Neural cell (in vitro differentiated cells): Measurements from ENCODE around the gene INPP5E. TPM values are rescaled to one million over a fixed set of nuclear protein-coding genes. Genes with fewer than 3 reads are reported as not detected.

Experiments
- H2AFZ ChIP-seq: fragments of 200-600, 300-800 bp; sonication (generic), shearing (Covaris generic); 2 replicates; pipeline ENCODE4 v1.6.0; 2014; ENCODE audit warnings: low read depth, mild to moderate bottlenecking, antibody characterized with exemption, low read length, moderate library complexity
- H3F3A ChIP-seq: fragments of 200-600 bp; shearing (Covaris generic); 2 replicates; pipeline ENCODE4 v1.6.1; 2016; ENCODE audit warnings: mild to moderate bottlenecking, moderate library complexity, mixed read lengths, antibody characterized with exemption, low read length; ENCODE audit not compliant: insufficient read depth, poor library complexity, severe bottlenecking
- H3K27ac ChIP-seq: fragments of 200-600, 300-800 bp; sonication (generic), shearing (Covaris generic); 2 replicates; pipeline ENCODE4 v1.5.1; 2014; ENCODE audit warnings: mild to moderate bottlenecking, low read length, moderate library complexity
- H3K27me3 ChIP-seq: fragments of 300-800, 200-600 bp; sonication (generic), shearing (Covaris generic); 2 replicates; pipeline ENCODE4 v1.6.0; 2014; ENCODE audit warnings: mild to moderate bottlenecking, low read depth, low read length, moderate library complexity; ENCODE audit not compliant: insufficient read depth
- H3K36me3 ChIP-seq: fragments of 300-800, 200-600 bp; sonication (generic), shearing (Covaris generic); 2 replicates; pipeline ENCODE4 v1.5.1; 2014; ENCODE audit warnings: mild to moderate bottlenecking, antibody characterized with exemption, low read length, moderate library complexity; ENCODE audit not compliant: insufficient read depth
- H3K4me2 ChIP-seq: fragments of 300-800, 200-600 bp; sonication (generic), shearing (Covaris generic); 2 replicates; pipeline ENCODE4 v1.6.0; 2014; ENCODE audit warnings: mild to moderate bottlenecking, low read length
- H3K4me3 ChIP-seq: fragments of 300-800, 200-600 bp; sonication (generic), shearing (Covaris generic); 2 replicates; pipeline ENCODE4 v1.5.1; 2014; ENCODE audit warnings: mild to moderate bottlenecking, low read length, moderate library complexity
- H3K79me2 ChIP-seq: fragments of 200-600 bp; shearing (Covaris generic); replicated peaks from 2 replicates; pipeline ENCODE4 v1.6.0; 2014; ENCODE audit warnings: mild to moderate bottlenecking, low read length, moderate library complexity; ENCODE audit not compliant: insufficient read depth
- H3K9ac ChIP-seq: fragments of 300-800, 200-600 bp; sonication (generic), shearing (Covaris generic); 2 replicates; pipeline ENCODE4 v1.6.1; 2016; ENCODE audit warnings: mild to moderate bottlenecking, low read length, mixed read lengths
- H3K9me2 ChIP-seq: fragments of 200-600 bp; shearing (Covaris generic); 2 replicates; pipeline ENCODE4 v1.6.1; 2016; ENCODE audit warnings: mild to moderate bottlenecking, low read length, mixed read lengths; ENCODE audit not compliant: insufficient read depth
- H3K9me3 ChIP-seq: fragments of 200-600, 300-800 bp; sonication (generic), shearing (Covaris generic); 2 replicates; pipeline ENCODE4 v1.6.1; 2016; ENCODE audit warnings: mild to moderate bottlenecking, mixed run types, low read length, moderate library complexity, mixed read lengths
- H4K20me1 ChIP-seq: fragments of 200-600 bp; shearing (Covaris generic); 2 replicates; pipeline ENCODE4 v1.6.1; 2016; ENCODE audit warnings: mild to moderate bottlenecking, mixed run types; ENCODE audit not compliant: insufficient read depth
- CTCF ChIP-seq: fragments of 450-650 bp; IDR thresholded peaks from 2 replicates; pipeline ENCODE4 v1.5.1; 2014; ENCODE audit warnings: antibody characterized with exemption, mild to moderate bottlenecking, moderate library complexity; ENCODE audit not compliant: poor library complexity, severe bottlenecking
- EP300 ChIP-seq: fragments of 450-650 bp; conservative IDR thresholded peaks from 2 replicates; pipeline ENCODE4 v1.6.1; 2014; ENCODE audit warnings: antibody characterized with exemption, mild to moderate bottlenecking, moderate library complexity; ENCODE audit not compliant: poor library complexity, severe bottlenecking
- EZH2 ChIP-seq: fragments of 200-600, 300-800 bp; shearing (Covaris generic), sonication (generic); IDR thresholded peaks from 2 replicates; pipeline ENCODE4 v1.6.1; 2014; ENCODE audit warnings: antibody characterized with exemption, low read length, borderline replicate concordance, mild to moderate bottlenecking; ENCODE audit not compliant: insufficient read depth, poor library complexity, severe bottlenecking
- MXI1 ChIP-seq: fragments of 450-650 bp; conservative IDR thresholded peaks from 2 replicates; pipeline ENCODE4 v1.6.1; 2014; ENCODE audit warnings: antibody characterized with exemption, mild to moderate bottlenecking; ENCODE audit not compliant: poor library complexity, severe bottlenecking
- POLR2AphosphoS5 ChIP-seq: IDR thresholded peaks from 2 replicates; pipeline ENCODE4 v1.6.1; 2012
- RAD21 ChIP-seq: fragments of 450-650 bp; conservative IDR thresholded peaks from 2 replicates; pipeline ENCODE4 v1.6.1; 2014; ENCODE audit warnings: antibody characterized with exemption, mild to moderate bottlenecking, moderate library complexity
- REST ChIP-seq: IDR thresholded peaks from 2 replicates; pipeline ENCODE4 v1.6.1; 2012; ENCODE audit warnings: borderline replicate concordance
- SMC3 ChIP-seq: fragments of 450-650 bp; conservative IDR thresholded peaks from 2 replicates; pipeline ENCODE4 v1.6.1; 2014; ENCODE audit warnings: antibody characterized with exemption, mild to moderate bottlenecking, moderate library complexity; ENCODE audit not compliant: poor library complexity
- TAF1 ChIP-seq: IDR thresholded peaks from 2 replicates; pipeline ENCODE4 v1.6.1; 2012; ENCODE audit warnings: low read depth
- polyA plus RNA-seq: library from polyadenylated mRNA; depleted of rRNA; stranded (reverse); fragments of >200 nt; gene quantifications from 2 replicates; pipeline ENCODE4 v1.2.3, GENCODE V29; 2014

Gene INPP5E
- polyA plus RNA-seq, 1 donor from 2014 or later: 17.9 TPM

GRCh38 chr9:136381311-136381710 lies 58.3 kb downstream of the INPP5E start:
- no peak overlapping the region for H3K4me3 ChIP-seq
- no peaks in the 10 kb centered on the region for H3K9me3 ChIP-seq
- no peaks in the 10 kb centered on the region for H3K27me3 ChIP-seq
- H3K9ac ChIP-seq: no peak overlapping the region
- no peak overlapping the region for H2AFZ ChIP-seq
- no peaks in the 10 kb centered on the region for H3K79me2 ChIP-seq
- TF ChIP-seq EP300 (no peak), SMC3 (no peak), REST (no peak), CTCF (no peak), MXI1 (no peak), POLR2AphosphoS5 (no peak), RAD21 (no peak), TAF1 (no peak)
- no peaks in the 10 kb centered on the region for H3K9me2 ChIP-seq
- no peaks in the 10 kb centered on the region for H4K20me1 ChIP-seq
- H3K36me3 ChIP-seq: no peaks in the 10 kb centered on the region
- no peaks in the 10 kb centered on the region for H3F3A ChIP-seq
- H3K4me2 ChIP-seq: no peak overlapping the region
- H3K27ac ChIP-seq: no peak overlapping the region

GRCh38 chr9:136380381-136380780 lies 59.3 kb downstream of the INPP5E start:
- Histone ChIP-seq H3F3A (no peaks in the 10 kb centered on the region), H3K36me3 (no peaks in the 10 kb centered on the region), H3K27me3 (no peaks in the 10 kb centered on the region), H3K27ac (no peak overlapping the region), H4K20me1 (no peaks in the 10 kb centered on the region), H2AFZ (no peak overlapping the region), H3K4me2 (no peak overlapping the region), H3K9me2 (no peaks in the 10 kb centered on the region), H3K4me3 (no peak overlapping the region), H3K9ac (no peak overlapping the region), H3K79me2 (no peaks in the 10 kb centered on the region), H3K9me3 (no peaks in the 10 kb centered on the region)
- TF ChIP-seq POLR2AphosphoS5 (no peak), EP300 (no peak), EZH2 (no peak), SMC3 (no peak), CTCF (no peak), MXI1 (no peak), RAD21 (no peak), REST (no peak), TAF1 (no peak)
